ENCODE data around the gene LRRC43. TPM values are rescaled to one million over a fixed set of nuclear protein-coding genes. Genes with fewer than 3 reads are reported as not detected.

The LRRC43 gene
- total and polyA plus RNA-seq, 10 of the 15 experiments (the other 5 are each of a cell fraction or from before 2014, with no cell fraction given), result 0.23 TPM; not detected in 9

DNA sequence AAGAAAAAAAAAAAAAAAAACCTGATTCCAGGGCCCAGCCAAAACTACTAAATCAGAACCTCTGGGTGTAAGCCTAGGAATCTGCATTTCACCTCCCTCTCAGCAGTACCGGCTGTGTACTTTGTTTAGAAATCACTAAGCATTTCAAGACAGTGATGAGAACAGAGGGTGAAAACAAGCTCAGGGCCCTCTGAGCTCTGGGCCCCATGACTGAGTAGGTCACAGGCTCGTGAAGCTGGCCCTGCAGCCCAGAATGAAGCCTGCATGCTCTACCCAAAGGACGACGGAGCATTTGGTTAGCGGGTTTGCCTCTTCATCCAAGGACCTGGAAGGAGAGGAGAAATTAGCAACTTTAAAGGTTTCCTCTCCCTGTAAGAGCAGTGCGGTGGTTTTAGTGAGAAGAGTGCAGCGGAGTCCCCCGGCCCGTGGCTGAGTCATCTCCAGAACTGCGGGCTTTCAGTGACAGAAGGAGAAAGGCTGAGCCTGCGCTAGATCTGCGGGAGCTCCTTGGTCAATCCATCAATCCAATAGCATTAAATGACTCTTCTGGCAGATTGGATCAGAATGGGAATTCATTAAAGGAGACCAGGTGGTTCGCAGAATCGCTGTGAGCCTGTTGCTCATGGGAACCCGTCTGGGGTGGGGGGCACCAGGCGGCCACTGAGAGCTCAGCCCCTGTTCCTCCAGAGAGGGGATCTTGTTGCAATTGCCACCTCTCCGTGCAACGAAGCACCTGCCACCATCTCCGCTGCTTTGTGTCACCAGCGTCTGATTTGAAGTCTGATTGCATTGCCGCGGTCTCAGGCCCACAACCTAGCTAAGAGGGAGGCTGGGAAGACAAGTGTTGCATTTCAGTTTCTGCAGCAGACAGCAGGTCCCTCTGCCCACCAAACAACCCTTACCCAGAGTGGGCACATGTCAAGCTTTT is 16.2 kb upstream of the LRRC43 start (continued):
- TF ChIP-seq SMC3 (IDR thresholded peaks at IDR 0.05; ENCODE audit: borderline replicate concordance, low read length), result no peak
- TF ChIP-seq, protein P1, sequence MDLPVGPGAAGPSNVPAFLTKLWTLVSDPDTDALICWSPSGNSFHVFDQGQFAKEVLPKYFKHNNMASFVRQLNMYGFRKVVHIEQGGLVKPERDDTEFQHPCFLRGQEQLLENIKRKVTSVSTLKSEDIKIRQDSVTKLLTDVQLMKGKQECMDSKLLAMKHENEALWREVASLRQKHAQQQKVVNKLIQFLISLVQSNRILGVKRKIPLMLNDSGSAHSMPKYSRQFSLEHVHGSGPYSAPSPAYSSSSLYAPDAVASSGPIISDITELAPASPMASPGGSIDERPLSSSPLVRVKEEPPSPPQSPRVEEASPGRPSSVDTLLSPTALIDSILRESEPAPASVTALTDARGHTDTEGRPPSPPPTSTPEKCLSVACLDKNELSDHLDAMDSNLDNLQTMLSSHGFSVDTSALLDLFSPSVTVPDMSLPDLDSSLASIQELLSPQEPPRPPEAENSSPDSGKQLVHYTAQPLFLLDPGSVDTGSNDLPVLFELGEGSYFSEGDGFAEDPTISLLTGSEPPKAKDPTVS (IDR thresholded peaks at IDR 0.05; ENCODE audit: low read depth, low read length), result no peak
- TF ChIP-seq EED (IDR thresholded peaks at IDR 0.05; ENCODE audit: low read depth), result peak; percentile 97
- TF ChIP-seq, protein P2, sequence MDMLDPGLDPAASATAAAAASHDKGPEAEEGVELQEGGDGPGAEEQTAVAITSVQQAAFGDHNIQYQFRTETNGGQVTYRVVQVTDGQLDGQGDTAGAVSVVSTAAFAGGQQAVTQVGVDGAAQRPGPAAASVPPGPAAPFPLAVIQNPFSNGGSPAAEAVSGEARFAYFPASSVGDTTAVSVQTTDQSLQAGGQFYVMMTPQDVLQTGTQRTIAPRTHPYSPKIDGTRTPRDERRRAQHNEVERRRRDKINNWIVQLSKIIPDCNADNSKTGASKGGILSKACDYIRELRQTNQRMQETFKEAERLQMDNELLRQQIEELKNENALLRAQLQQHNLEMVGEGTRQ (IDR thresholded peaks at IDR 0.05; ENCODE audit: borderline replicate concordance, low read depth, low read length), result no peak
- TF ChIP-seq MYB (IDR thresholded peaks at IDR 0.05; ENCODE audit: borderline replicate concordance, low read depth, low read length), result no peak
- TF ChIP-seq, protein P3, sequence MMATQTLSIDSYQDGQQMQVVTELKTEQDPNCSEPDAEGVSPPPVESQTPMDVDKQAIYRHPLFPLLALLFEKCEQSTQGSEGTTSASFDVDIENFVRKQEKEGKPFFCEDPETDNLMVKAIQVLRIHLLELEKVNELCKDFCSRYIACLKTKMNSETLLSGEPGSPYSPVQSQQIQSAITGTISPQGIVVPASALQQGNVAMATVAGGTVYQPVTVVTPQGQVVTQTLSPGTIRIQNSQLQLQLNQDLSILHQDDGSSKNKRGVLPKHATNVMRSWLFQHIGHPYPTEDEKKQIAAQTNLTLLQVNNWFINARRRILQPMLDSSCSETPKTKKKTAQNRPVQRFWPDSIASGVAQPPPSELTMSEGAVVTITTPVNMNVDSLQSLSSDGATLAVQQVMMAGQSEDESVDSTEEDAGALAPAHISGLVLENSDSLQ (IDR thresholded peaks at IDR 0.05), result no peak
- peak; percentile 74 for TF ChIP-seq ZNF384 (IDR thresholded peaks at IDR 0.05; ENCODE audit: borderline replicate concordance, low read depth, low read length)
- TF ChIP-seq RAD51 (IDR thresholded peaks at IDR 0.05), result no peak
- peak; percentile 36; the same call in 1 of the 2 replicates for TF ChIP-seq NR2F1 (conservative IDR thresholded peaks at IDR 0.05)
- no peak for TF ChIP-seq SPI1 (IDR thresholded peaks at IDR 0.05; ENCODE audit: borderline replicate concordance, insufficient read depth, low read depth, low read length)
- no peak for TF ChIP-seq NFYB (IDR thresholded peaks at IDR 0.05; ENCODE audit: insufficient read depth, low read depth, low read length)
- TF ChIP-seq HDAC2 (IDR thresholded peaks at IDR 0.05), result no peak
- peak; percentile 65 for TF ChIP-seq CREM (IDR thresholded peaks at IDR 0.05; ENCODE audit: low read depth)
- TF ChIP-seq STAT3 (IDR thresholded peaks at IDR 0.05; ENCODE audit: low read depth, low read length), result no peak
- TF ChIP-seq, protein P4, sequence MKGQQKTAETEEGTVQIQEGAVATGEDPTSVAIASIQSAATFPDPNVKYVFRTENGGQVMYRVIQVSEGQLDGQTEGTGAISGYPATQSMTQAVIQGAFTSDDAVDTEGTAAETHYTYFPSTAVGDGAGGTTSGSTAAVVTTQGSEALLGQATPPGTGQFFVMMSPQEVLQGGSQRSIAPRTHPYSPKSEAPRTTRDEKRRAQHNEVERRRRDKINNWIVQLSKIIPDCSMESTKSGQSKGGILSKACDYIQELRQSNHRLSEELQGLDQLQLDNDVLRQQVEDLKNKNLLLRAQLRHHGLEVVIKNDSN (IDR thresholded peaks at IDR 0.05; ENCODE audit: borderline replicate concordance, extremely low read length, insufficient read depth, low read depth, low read length), result no peak
- TF ChIP-seq KDM1A (IDR thresholded peaks at IDR 0.05; ENCODE audit: borderline replicate concordance), result no peak
- TF ChIP-seq BMI1 (IDR thresholded peaks at IDR 0.05; ENCODE audit: borderline replicate concordance), result no peak
- TF ChIP-seq BRCA1 (IDR thresholded peaks at IDR 0.05; ENCODE audit: low read depth, low read length), result no peak
- TF ChIP-seq FOXK2 (IDR thresholded peaks at IDR 0.05), result no peak
- TF ChIP-seq NRF1 (conservative IDR thresholded peaks at IDR 0.05; ENCODE audit: low read depth, low read length), result no peak
- TF ChIP-seq ZBED1 (IDR thresholded peaks at IDR 0.05; ENCODE audit: borderline replicate concordance), result peak; percentile 43; the same call in 1 of the 2 replicates
- TF ChIP-seq, protein P5, sequence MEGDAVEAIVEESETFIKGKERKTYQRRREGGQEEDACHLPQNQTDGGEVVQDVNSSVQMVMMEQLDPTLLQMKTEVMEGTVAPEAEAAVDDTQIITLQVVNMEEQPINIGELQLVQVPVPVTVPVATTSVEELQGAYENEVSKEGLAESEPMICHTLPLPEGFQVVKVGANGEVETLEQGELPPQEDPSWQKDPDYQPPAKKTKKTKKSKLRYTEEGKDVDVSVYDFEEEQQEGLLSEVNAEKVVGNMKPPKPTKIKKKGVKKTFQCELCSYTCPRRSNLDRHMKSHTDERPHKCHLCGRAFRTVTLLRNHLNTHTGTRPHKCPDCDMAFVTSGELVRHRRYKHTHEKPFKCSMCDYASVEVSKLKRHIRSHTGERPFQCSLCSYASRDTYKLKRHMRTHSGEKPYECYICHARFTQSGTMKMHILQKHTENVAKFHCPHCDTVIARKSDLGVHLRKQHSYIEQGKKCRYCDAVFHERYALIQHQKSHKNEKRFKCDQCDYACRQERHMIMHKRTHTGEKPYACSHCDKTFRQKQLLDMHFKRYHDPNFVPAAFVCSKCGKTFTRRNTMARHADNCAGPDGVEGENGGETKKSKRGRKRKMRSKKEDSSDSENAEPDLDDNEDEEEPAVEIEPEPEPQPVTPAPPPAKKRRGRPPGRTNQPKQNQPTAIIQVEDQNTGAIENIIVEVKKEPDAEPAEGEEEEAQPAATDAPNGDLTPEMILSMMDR (IDR thresholded peaks at IDR 0.05 in 2 of 3, conservative IDR thresholded peaks at IDR 0.05 in 1 of 3; ENCODE audit: control insufficient read depth in 2 of 3, extremely low read depth in 1 of 3, insufficient read depth in 1 of 3, low read depth in 3 of 3, low read length in 3 of 3), result no peak

Data from GM12878 (cell line).